Ovary (tissue), 3 donors: ENCODE results near the gene KIF6.

Source experiments
- CTCF ChIP-seq, 3 donors: fragments of 450-650 bp in 2 of 3; fragments of 200-600 bp in 1 of 3; IDR thresholded peaks; one replicate each; pipeline versions ENCODE4 v1.5.1 to v1.8.0; 2016 to 2022; ENCODE audit warnings: antibody characterized with exemption in 3 of 3, mild to moderate bottlenecking in 1 of 3
- POLR2A ChIP-seq: fragments of 450-650 bp; IDR thresholded peaks from one replicate; pipeline ENCODE4 v1.6.1; 2017; ENCODE audit warnings: antibody characterized with exemption, mild to moderate bottlenecking, moderate library complexity
- donor health status: DM: no; HTN: no; CAD: no.

- TF ChIP-seq CTCF (IDR thresholded peaks at IDR 0.05) (no peak), POLR2A (no peak)
These were observed 131.6 kb downstream of the KIF6 start for GRCh38 chr6:39593646-39594045.
